HepG2 (cell line): ENCODE results near the gene GGA1. TPM values are rescaled to one million over a fixed set of nuclear protein-coding genes. Genes with fewer than 3 reads are reported as not detected.

Source experiments
- ARNT2 ChIP-seq: sonication (generic); formaldehyde crosslinking; IDR thresholded peaks from 2 replicates; pipeline ENCODE4 v1.8.0; 2022; ENCODE audit warnings: mild to moderate bottlenecking, low read depth, missing genetic modification reagents, moderate library complexity
- CEBPG ChIP-seq: IDR thresholded peaks from 2 replicates; pipeline ENCODE4 v1.6.1; 2016
- DNMT1 ChIP-seq: sonication (generic); formaldehyde crosslinking; IDR thresholded peaks from 2 replicates; pipeline ENCODE4 v1.5.1; 2020; ENCODE audit warnings: mild to moderate bottlenecking, missing genetic modification reagents
- FOXM1 ChIP-seq: sonication (generic); formaldehyde crosslinking; IDR thresholded peaks from 2 replicates; pipeline ENCODE4 v1.5.0; 2020; ENCODE audit warnings: missing genetic modification reagents
- HOXA5 ChIP-seq: sonication (generic); formaldehyde crosslinking; IDR thresholded peaks from 2 replicates; pipeline ENCODE4 v1.4.0; 2020; ENCODE audit warnings: missing genetic modification reagents
- ISX ChIP-seq: sonication (generic); formaldehyde crosslinking; conservative IDR thresholded peaks from 2 replicates; pipeline ENCODE4 v1.5.0; 2020; ENCODE audit warnings: missing genetic modification reagents
- KDM2A ChIP-seq: sonication (generic); formaldehyde crosslinking; IDR thresholded peaks from 2 replicates; pipeline ENCODE4 v1.4.0; 2020; ENCODE audit warnings: low read depth, missing genetic modification reagents, borderline replicate concordance
- MED13 ChIP-seq: sonication (generic); formaldehyde crosslinking; IDR thresholded peaks from 2 replicates; pipeline ENCODE4 v1.5.0; 2020; ENCODE audit warnings: missing genetic modification reagents
- MXI1 ChIP-seq: IDR thresholded peaks from 3 replicates; pipeline ENCODE4 v1.6.1; 2012; ENCODE audit warnings: low read depth, low read length, inconsistent platforms, borderline replicate concordance
- PAX8 ChIP-seq: sonication (generic); formaldehyde crosslinking; IDR thresholded peaks from 2 replicates; pipeline ENCODE4 v1.8.0; 2022; ENCODE audit warnings: mild to moderate bottlenecking, missing genetic modification reagents, borderline replicate concordance
- POLR2A ChIP-seq, 2 experiments: IDR thresholded peaks; 2 replicates each; pipeline ENCODE4 v1.6.1; 2011; ENCODE audit warnings: low read depth in 2 of 2, low read length in 2 of 2, mild to moderate bottlenecking in 1 of 2, moderate library complexity in 1 of 2; ENCODE audit not compliant: insufficient read depth in 1 of 2
- SMYD3 ChIP-seq: sonication (generic); formaldehyde crosslinking; IDR thresholded peaks from 2 replicates; pipeline ENCODE4 v1.8.1; 2023; ENCODE audit warnings: mild to moderate bottlenecking, missing genetic modification reagents
- SP140L ChIP-seq: sonication (generic); formaldehyde crosslinking; IDR thresholded peaks from 2 replicates; pipeline ENCODE4 v1.4.0; 2020; ENCODE audit warnings: missing genetic modification reagents, borderline replicate concordance
- SP5 ChIP-seq: IDR thresholded peaks from 2 replicates; pipeline ENCODE4 v1.6.1; 2016; ENCODE audit warnings: low read depth, borderline replicate concordance
- TOPORS ChIP-seq: sonication (generic); formaldehyde crosslinking; IDR thresholded peaks from 2 replicates; pipeline ENCODE4 v1.8.0; 2023; ENCODE audit warnings: mild to moderate bottlenecking, missing genetic modification reagents
- TSC22D2 ChIP-seq: sonication (generic); formaldehyde crosslinking; IDR thresholded peaks from 2 replicates; pipeline ENCODE4 v1.5.1; 2020; ENCODE audit warnings: missing genetic modification reagents, mild to moderate bottlenecking, borderline replicate concordance
- ZBTB7A ChIP-seq: sonication (generic); formaldehyde crosslinking; IDR thresholded peaks from 2 replicates; pipeline ENCODE4 v1.8.0; 2022; ENCODE audit warnings: mild to moderate bottlenecking, missing genetic modification reagents
- ZNF20 ChIP-seq: sonication (generic); formaldehyde crosslinking; IDR thresholded peaks from 2 replicates; pipeline ENCODE4 v1.4.0; 2020; ENCODE audit warnings: mild to moderate bottlenecking, moderate library complexity, missing genetic modification reagents
- ZNF430 ChIP-seq: sonication (generic); formaldehyde crosslinking; IDR thresholded peaks from 2 replicates; pipeline ENCODE4 v1.9.0; 2021; ENCODE audit warnings: mild to moderate bottlenecking, missing genetic modification reagents
- ZNF570 ChIP-seq: sonication (generic); formaldehyde crosslinking; IDR thresholded peaks from 2 replicates; pipeline ENCODE4 v1.4.0; 2020; ENCODE audit warnings: mild to moderate bottlenecking, missing genetic modification reagents, borderline replicate concordance
- ZNF670 ChIP-seq: sonication (generic); formaldehyde crosslinking; IDR thresholded peaks from 2 replicates; pipeline ENCODE4 v1.8.0; 2022; ENCODE audit warnings: mild to moderate bottlenecking, missing genetic modification reagents, borderline replicate concordance
- ZNF790 ChIP-seq: sonication (generic); formaldehyde crosslinking; IDR thresholded peaks from 2 replicates; pipeline ENCODE4 v1.8.0; 2022; ENCODE audit warnings: missing genetic modification reagents, mild to moderate bottlenecking, borderline replicate concordance
- polyA plus RNA-seq, 8 experiments: library from polyadenylated mRNA; depleted of rRNA in 3 of 8; stranded (reverse) in 7 of 8; unstranded in 1 of 8; fragments of >200 nt; fragmentation: Illumina TruSeq in 4 of 8; extraction: Trizol in 4 of 8; gene quantifications; 2 replicates each; pipeline versions ENCODE4 v1.2.1 to v1.2.3, GENCODE V29; 2011 to 2016; ENCODE audit warnings: low read depth in 4 of 8, missing spikeins in 1 of 8, mixed read lengths in 1 of 8; ENCODE audit not compliant: insufficient read depth in 1 of 8
- total RNA-seq, 5 experiments: library from RNA; depleted of rRNA; stranded (reverse); fragments of >200 nt; fragmentation: Illumina TruSeq; extraction: Trizol; gene quantifications; 2 replicates each; pipeline ENCODE4 v1.2.3, GENCODE V29; 2016; ENCODE audit warnings: low read depth in 1 of 5
- TF ChIP-seq, protein P1 (sequence below), 2 experiments: IDR thresholded peaks; 2 replicates each; pipeline ENCODE4 v1.6.1; 2011 to 2012; ENCODE audit warnings: low read length in 2 of 2, borderline replicate concordance in 1 of 2, low read depth in 1 of 2, mild to moderate bottlenecking in 1 of 2, moderate library complexity in 1 of 2
- TF ChIP-seq, protein P2 (sequence below): sonication (generic); formaldehyde crosslinking; conservative IDR thresholded peaks from 2 replicates; pipeline ENCODE4 v1.4.0; 2020; ENCODE audit warnings: missing genetic modification reagents
- TF ChIP-seq, protein P3 (sequence below): sonication (generic); formaldehyde crosslinking; IDR thresholded peaks from 2 replicates; pipeline ENCODE4 v1.9.0; 2022; ENCODE audit warnings: low read depth, missing genetic modification reagents

The GGA1 gene
- total and polyA plus RNA-seq, 2 of the 13 experiments (the other 11 are each of a cell fraction or from before 2014, with no cell fraction given): 29.1 to 87.2 TPM

DNA sequence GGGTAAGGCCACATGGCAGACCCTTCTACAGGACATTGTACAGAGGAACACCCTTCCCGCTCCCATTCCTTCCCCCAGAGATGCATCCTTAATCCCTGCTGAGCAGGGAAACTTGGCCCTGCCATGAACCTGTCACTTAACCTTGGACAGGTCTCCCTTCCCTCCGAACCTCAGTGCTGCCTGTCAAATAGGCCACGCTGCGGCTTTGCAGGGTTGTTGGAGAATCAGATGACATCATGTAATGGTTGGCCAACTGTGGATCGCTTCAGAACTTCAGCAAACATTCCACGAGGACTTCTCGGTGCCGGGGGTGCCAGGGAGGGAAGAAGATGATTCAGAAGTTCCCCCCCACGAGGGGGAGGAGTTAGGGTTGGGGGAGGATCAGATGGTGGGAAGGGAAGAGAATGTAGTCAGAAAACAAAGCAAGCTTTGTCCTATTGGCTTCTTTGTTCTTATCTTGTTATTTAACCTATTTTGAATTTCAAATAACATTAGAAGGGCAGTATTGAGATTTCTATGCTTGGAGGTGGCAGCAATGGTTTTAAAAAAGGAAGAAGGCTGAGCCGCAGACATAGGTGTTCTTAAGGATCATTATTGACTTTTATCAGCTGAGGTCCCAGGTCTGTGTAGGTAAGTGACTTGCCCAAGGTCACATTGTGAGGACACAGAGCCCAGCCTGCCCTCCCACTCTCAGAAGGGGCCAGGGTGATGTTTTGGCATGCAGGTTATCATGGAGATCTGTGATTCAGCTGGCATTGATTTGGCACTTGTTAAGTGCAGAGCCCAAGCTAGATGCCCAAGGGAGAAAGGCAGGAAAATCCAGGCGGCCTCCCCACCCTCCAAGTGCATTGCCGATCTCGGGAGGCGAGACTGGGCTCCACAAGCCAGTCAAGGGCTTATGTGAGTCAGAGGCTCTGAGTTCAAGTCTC is 45.2 kb upstream of the GGA1 start (continued):
- TF ChIP-seq KDM2A: peak; percentile 35; the same call in 1 of the 2 replicates
- no peak for TF ChIP-seq ZNF570 (CRISPR knock-in tag)
- no peak for TF ChIP-seq ISX (CRISPR knock-in tag)
- TF ChIP-seq FOXM1 (CRISPR knock-in tag): no peak
- TF ChIP-seq ZNF790: no peak
- TF ChIP-seq TOPORS (CRISPR knock-in tag): no peak
- TF ChIP-seq PAX8 (CRISPR knock-in tag): no peak
- no peak for TF ChIP-seq SMYD3 (CRISPR knock-in tag)
- peak; percentile 52 to 66; a peak in 2 of 4 replicates for TF ChIP-seq POLR2A (IDR thresholded peaks at IDR 0.05; ENCODE audit: insufficient read depth in 1 of 2, low read depth in 2 of 2, low read length in 2 of 2)
- TF ChIP-seq, protein P1, sequence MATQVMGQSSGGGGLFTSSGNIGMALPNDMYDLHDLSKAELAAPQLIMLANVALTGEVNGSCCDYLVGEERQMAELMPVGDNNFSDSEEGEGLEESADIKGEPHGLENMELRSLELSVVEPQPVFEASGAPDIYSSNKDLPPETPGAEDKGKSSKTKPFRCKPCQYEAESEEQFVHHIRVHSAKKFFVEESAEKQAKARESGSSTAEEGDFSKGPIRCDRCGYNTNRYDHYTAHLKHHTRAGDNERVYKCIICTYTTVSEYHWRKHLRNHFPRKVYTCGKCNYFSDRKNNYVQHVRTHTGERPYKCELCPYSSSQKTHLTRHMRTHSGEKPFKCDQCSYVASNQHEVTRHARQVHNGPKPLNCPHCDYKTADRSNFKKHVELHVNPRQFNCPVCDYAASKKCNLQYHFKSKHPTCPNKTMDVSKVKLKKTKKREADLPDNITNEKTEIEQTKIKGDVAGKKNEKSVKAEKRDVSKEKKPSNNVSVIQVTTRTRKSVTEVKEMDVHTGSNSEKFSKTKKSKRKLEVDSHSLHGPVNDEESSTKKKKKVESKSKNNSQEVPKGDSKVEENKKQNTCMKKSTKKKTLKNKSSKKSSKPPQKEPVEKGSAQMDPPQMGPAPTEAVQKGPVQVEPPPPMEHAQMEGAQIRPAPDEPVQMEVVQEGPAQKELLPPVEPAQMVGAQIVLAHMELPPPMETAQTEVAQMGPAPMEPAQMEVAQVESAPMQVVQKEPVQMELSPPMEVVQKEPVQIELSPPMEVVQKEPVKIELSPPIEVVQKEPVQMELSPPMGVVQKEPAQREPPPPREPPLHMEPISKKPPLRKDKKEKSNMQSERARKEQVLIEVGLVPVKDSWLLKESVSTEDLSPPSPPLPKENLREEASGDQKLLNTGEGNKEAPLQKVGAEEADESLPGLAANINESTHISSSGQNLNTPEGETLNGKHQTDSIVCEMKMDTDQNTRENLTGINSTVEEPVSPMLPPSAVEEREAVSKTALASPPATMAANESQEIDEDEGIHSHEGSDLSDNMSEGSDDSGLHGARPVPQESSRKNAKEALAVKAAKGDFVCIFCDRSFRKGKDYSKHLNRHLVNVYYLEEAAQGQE (IDR thresholded peaks at IDR 0.05; ENCODE audit: borderline replicate concordance in 1 of 2, low read depth in 1 of 2, low read length in 2 of 2): 0 out of 4 replicates have a peak, but pooled peaks of 1 of the 2 experiments have one; percentile 56
- TF ChIP-seq ZNF670 (CRISPR knock-in tag): no peak
- TF ChIP-seq ARNT2 (CRISPR knock-in tag): no peak
- peak; percentile 90; the same call in 2 of the 3 replicates for TF ChIP-seq MXI1
- no peak for TF ChIP-seq DNMT1 (CRISPR knock-in tag)
- no peak for TF ChIP-seq MED13 (CRISPR knock-in tag)
- TF ChIP-seq, protein P2, sequence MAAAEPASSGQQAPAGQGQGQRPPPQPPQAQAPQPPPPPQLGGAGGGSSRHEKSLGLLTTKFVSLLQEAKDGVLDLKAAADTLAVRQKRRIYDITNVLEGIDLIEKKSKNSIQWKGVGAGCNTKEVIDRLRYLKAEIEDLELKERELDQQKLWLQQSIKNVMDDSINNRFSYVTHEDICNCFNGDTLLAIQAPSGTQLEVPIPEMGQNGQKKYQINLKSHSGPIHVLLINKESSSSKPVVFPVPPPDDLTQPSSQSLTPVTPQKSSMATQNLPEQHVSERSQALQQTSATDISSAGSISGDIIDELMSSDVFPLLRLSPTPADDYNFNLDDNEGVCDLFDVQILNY (CRISPR knock-in tag): no peak
- no peak for TF ChIP-seq ZNF20
- TF ChIP-seq SP5 (CRISPR knock-in tag): peak; percentile 73
- TF ChIP-seq HOXA5 (CRISPR knock-in tag): no peak
- TF ChIP-seq TSC22D2 (CRISPR knock-in tag): no peak
- TF ChIP-seq ZNF430: 0 out of 2 replicates have a peak, but pooled peaks have one; percentile 34
- TF ChIP-seq, protein P3, sequence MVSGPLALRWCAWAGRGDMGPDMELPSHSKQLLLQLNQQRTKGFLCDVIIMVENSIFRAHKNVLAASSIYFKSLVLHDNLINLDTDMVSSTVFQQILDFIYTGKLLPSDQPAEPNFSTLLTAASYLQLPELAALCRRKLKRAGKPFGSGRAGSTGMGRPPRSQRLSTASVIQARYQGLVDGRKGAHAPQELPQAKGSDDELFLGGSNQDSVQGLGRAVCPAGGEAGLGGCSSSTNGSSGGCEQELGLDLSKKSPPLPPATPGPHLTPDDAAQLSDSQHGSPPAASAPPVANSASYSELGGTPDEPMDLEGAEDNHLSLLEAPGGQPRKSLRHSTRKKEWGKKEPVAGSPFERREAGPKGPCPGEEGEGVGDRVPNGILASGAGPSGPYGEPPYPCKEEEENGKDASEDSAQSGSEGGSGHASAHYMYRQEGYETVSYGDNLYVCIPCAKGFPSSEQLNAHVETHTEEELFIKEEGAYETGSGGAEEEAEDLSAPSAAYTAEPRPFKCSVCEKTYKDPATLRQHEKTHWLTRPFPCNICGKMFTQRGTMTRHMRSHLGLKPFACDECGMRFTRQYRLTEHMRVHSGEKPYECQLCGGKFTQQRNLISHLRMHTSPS (CRISPR knock-in tag): peak; percentile 60
- no peak for TF ChIP-seq SP140L (CRISPR knock-in tag)
- TF ChIP-seq CEBPG: peak; percentile 79
- no peak for TF ChIP-seq ZBTB7A
